Prostate gland (tissue), 2 donors: Measurements from ENCODE around the gene OR2A7.
"Not testable (repeated sequence)": the region's sequence is repeated elsewhere in the genome, so short reads cannot be mapped to it uniquely, and the experiment has no call there.

Source experiments
- POLR2A ChIP-seq: fragments of 450-650 bp; IDR thresholded peaks from one replicate; pipeline ENCODE4 v1.6.1; 2016; ENCODE audit warnings: antibody characterized with exemption, mild to moderate bottlenecking
- POLR2AphosphoS5 ChIP-seq: sonication (generic); formaldehyde crosslinking; IDR thresholded peaks from one replicate; pipeline ENCODE4 v1.6.1; 2017; ENCODE audit warnings: antibody characterized with exemption
- TF ChIP-seq, protein P1 (sequence below), 4 experiments: fragments of 200-600 bp in 2 of 4; fragments of 450-650 bp in 2 of 4; sonication (generic) in 2 of 4; IDR thresholded peaks; 1 replicate in 3 of 4; 2 replicates in 1 of 4; pipeline ENCODE4 v1.5.1; 2016 to 2019; ENCODE audit warnings: antibody characterized with exemption in 4 of 4, mild to moderate bottlenecking in 2 of 4, moderate library complexity in 2 of 4

DNA sequence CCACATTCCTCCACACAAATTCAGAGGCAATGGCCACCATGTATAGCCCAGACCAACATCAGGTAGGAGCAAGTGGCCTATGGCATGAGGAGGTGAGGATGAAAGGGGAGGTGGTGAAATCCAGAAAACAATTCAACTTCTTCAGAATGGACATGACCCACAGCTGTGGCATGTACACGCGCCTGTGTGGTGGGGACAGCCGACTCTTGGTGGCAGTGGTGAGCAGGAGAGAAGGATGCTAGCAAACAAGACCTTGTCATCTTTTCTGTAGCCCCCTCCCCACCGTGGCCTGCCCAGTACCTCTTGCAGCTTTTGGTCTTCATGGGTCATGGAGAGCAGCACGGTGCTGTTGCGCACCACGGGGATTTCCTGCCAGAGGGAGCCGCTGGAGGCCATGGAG lies 17.4 kb upstream of the OR2A7 start:
- TF ChIP-seq POLR2A, POLR2AphosphoS5: not testable (repeated sequence)
- TF ChIP-seq, protein P1, sequence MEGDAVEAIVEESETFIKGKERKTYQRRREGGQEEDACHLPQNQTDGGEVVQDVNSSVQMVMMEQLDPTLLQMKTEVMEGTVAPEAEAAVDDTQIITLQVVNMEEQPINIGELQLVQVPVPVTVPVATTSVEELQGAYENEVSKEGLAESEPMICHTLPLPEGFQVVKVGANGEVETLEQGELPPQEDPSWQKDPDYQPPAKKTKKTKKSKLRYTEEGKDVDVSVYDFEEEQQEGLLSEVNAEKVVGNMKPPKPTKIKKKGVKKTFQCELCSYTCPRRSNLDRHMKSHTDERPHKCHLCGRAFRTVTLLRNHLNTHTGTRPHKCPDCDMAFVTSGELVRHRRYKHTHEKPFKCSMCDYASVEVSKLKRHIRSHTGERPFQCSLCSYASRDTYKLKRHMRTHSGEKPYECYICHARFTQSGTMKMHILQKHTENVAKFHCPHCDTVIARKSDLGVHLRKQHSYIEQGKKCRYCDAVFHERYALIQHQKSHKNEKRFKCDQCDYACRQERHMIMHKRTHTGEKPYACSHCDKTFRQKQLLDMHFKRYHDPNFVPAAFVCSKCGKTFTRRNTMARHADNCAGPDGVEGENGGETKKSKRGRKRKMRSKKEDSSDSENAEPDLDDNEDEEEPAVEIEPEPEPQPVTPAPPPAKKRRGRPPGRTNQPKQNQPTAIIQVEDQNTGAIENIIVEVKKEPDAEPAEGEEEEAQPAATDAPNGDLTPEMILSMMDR (IDR thresholded peaks at IDR 0.05): not testable (repeated sequence)
